Activated naive CD4-positive, alpha-beta T cell treated with anti-CD3 and anti-CD28 coated beads for 36 hours (primary cell): ENCODE data around the gene TANC2. TPM values are rescaled to one million over a fixed set of nuclear protein-coding genes. Genes with fewer than 3 reads are reported as not detected.
A peak's percentile ranks its signal among the peaks of the same experiment; 100 is the strongest.

ENCODE experiments used
- CTCF ChIA-PET: fragments of 350-600 bp; sonication (Branson Sonifier 250); formaldehyde crosslinking; loops from one replicate; lab custom pipeline; 2021; ENCODE audit warnings: antibody characterized with exemption; lab: Charles Lee
- DNase-seq: peaks from one replicate; pipeline ENCODE4 v3.0.0-alpha.2; 2020
- H3K27ac Mint-ChIP-seq: one replicate; pipeline ENCODE4 v1.8.0; 2021; ENCODE audit warnings: mild to moderate bottlenecking, mixed read lengths
- H3K27me3 Mint-ChIP-seq: one replicate; pipeline ENCODE4 v1.8.0; 2021; ENCODE audit warnings: low read depth, mixed read lengths
- H3K36me3 Mint-ChIP-seq: one replicate; pipeline ENCODE4 v1.8.0; 2021; ENCODE audit warnings: low read depth, mixed read lengths
- H3K4me1 Mint-ChIP-seq: one replicate; pipeline ENCODE4 v1.8.0; 2021; ENCODE audit warnings: low read depth, mixed read lengths
- H3K4me3 Mint-ChIP-seq: one replicate; pipeline ENCODE4 v1.8.0; 2021; ENCODE audit warnings: mild to moderate bottlenecking, moderate library complexity, mixed read lengths
- H3K9me3 Mint-ChIP-seq: one replicate; pipeline ENCODE4 v1.8.0; 2021; ENCODE audit warnings: mixed read lengths
- intact Hi-C: fragments of 100-400 bp; cut with micrococcal nuclease; formaldehyde crosslinking; loops from one replicate; pipeline ENCODE4 v1.15.1; 2023
- total RNA-seq, 2 experiments: library from RNA; stranded (reverse); gene quantifications; one replicate each; pipeline ENCODE4 v1.2.3, GENCODE V29; 2021

The TANC2 gene
- total RNA-seq, 2 experiments from 2014 or later = 4.3 to 5.7 TPM

DNA sequence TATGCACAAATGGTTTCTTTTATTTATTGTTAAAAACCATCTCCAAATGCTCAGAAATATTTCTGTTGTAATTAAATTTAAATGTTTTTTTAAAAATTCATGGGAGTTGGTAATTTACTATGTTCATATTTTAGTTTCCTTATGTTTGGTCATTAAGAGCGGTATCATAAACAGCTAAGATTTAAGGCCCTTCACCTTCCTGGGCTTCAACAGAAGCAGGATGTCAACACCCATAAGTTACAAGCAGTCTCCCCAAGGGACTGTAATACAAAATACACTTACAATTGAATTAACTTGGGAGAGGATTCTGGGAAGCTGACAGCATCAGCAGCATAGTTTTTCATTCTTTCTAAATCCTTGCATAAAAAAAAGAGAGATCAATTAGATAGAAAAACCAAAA lies 30.9 kb upstream of the TANC2 start:
- DNase-seq = no peak
- H3K9me3 Mint-ChIP-seq = no peaks in the 10 kb centered on the region
- no peak overlapping the region for H3K4me3 Mint-ChIP-seq
- H3K36me3 Mint-ChIP-seq = peaks cover 3% of the 10 kb centered on the region
- CTCF ChIA-PET = no interaction called here
- no peak overlapping the region for H3K27ac Mint-ChIP-seq
- peaks cover 31% of the 10 kb centered on the region for H3K27me3 Mint-ChIP-seq
- intact Hi-C loops = no loop called here
- no peaks in the 10 kb centered on the region for H3K4me1 Mint-ChIP-seq

DNA sequence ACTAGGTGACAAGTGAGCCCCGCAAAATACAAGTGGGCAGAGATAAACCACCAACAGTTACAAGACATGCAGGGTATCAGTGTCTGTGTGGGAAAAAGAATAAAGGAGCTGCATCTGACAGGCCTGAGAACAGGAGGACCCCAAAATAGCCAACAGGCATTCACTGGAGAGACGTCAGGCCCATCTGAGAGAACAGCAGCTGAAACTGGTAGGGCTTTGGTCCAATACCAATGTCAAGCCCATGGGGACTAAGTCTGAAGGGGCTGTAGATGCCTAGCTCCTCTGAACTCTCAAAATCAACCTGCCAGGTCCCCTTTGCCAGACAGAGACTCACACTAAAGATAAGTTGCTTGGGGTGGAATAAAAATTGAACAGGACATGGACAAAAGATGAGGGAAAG lies 30.5 kb upstream of the TANC2 start:
- intact Hi-C loops = no loop called here
- Mint-ChIP-seq H3K36me3 (peaks cover 3% of the 10 kb centered on the region), H3K27ac (no peak overlapping the region), H3K4me1 (no peaks in the 10 kb centered on the region), H3K9me3 (no peaks in the 10 kb centered on the region), H3K4me3 (no peak overlapping the region), H3K27me3 (peaks cover 31% of the 10 kb centered on the region)
- DNase-seq = no peak
- CTCF ChIA-PET = no interaction called here

DNA sequence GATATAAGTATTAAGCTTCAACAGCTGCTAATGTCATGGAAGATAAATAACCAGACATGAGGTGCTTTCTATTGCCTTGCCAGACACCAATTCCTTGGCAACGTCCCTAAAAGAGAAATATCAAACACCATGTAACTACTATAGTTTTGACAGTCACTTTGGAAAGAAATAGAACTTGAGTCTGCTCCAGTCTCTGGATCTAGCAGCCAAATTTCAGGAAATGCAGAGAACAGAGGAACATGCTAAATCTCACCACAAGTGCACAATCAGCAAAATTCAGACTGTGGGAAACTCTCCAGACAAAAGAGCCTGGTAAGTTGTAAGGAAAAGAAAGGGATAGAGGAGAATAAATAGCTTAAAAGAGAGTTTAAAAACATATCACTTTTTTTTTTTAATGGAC lies 28.4 kb upstream of the TANC2 start:
- no peak overlapping the region for H3K4me3 Mint-ChIP-seq
- CTCF ChIA-PET = no interaction called here

DNA sequence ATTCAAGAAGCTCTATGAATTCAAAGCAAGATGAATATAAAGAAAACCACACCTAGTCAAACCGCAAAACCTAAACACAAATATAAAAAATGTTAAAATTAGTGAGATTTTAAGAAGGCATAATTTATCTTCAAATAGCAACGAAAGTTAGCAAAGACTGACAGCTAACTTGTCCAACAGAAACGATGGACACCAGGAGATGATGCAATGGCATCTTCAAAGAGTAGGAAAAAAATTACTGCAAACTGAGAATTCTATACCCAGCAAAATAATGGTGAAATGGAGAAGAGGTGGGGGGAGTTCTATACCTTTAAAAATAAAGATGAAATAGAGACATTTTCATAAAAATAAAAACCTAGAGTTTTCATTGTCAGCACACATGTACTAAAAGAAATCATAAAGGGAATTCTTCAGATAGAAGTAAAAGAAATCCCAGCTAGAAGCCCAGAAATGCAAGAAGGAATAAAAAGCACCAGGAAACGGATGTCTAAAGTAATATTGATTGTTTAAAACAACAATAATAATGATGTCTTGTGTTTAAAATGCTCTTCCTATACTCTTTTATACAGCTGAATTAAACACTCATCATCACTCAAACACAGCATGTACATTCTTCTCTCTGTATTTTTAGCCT lies 24.6 kb upstream of the TANC2 start:
- intact Hi-C loops = no loop called here
- H3K4me1 Mint-ChIP-seq = no peaks in the 10 kb centered on the region
- no peak overlapping the region for H3K27ac Mint-ChIP-seq
- H3K27me3 Mint-ChIP-seq = peaks cover 19% of the 10 kb centered on the region
- H3K36me3 Mint-ChIP-seq = peaks cover 5% of the 10 kb centered on the region
- H3K9me3 Mint-ChIP-seq = peaks cover 8% of the 10 kb centered on the region
- CTCF ChIA-PET = no interaction called here
- no peak for DNase-seq
- H3K4me3 Mint-ChIP-seq = no peak overlapping the region

More for the DNA sequence above, 28.4 kb upstream of the TANC2 start:
- Mint-ChIP-seq H3K36me3 (peaks cover 5% of the 10 kb centered on the region), H3K4me1 (no peaks in the 10 kb centered on the region), H3K27me3 (peaks cover 31% of the 10 kb centered on the region), H3K9me3 (peaks cover 8% of the 10 kb centered on the region), H3K27ac (no peak overlapping the region)
- intact Hi-C loops = no loop called here
- no peak for DNase-seq

DNA sequence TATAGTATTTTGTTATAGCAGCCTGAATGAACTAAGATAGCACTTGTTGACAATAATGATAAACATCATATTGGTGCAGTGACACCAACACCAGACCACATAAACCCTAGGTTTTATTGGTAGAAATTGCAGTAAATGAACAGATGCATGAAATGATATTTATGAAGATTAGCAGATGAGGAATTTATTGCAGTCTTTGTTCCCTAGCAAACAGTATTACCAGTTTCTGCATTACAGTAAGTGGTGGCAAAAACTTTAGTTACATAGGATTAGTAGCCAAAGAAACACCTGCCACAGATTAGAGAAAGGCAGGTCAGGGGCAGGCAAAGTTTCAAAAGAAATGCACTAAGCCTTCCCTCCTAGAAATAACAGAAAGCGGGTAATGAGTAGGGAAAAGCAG lies 17.7 kb upstream of the TANC2 start:
- no peak for DNase-seq
- intact Hi-C loops = no loop called here
- Mint-ChIP-seq H3K36me3 (no peaks in the 10 kb centered on the region), H3K4me3 (no peak overlapping the region), H3K27me3 (peaks cover 8% of the 10 kb centered on the region), H3K9me3 (no peaks in the 10 kb centered on the region), H3K27ac (no peak overlapping the region), H3K4me1 (no peaks in the 10 kb centered on the region)
- CTCF ChIA-PET = no interaction called here

DNA sequence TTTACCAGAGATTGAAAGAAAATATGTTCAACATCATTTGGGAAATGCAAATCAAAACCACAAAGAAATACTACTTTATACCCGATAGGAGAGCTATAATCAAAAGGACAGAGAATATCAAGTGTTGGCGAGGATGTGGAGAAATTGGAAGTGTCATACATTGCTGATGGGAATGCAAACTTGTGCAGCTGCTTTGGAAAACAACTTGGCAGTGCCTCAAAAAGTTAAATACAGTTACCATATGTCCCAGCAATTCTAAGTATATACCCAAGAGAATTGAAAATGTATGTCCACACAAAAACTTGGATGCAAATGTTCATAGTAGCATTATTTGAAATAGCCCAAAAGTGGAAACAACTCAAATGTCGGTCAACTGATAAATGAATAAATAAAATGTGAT lies 17.0 kb upstream of the TANC2 start:
- Mint-ChIP-seq H3K27me3 (peaks cover 5% of the 10 kb centered on the region), H3K4me3 (no peak overlapping the region), H3K9me3 (no peaks in the 10 kb centered on the region), H3K4me1 (no peaks in the 10 kb centered on the region), H3K27ac (no peak overlapping the region), H3K36me3 (no peaks in the 10 kb centered on the region)
- CTCF ChIA-PET = interaction anchor here (0.5 kb wide), 1 partner anchor 202 kb away, joined by 4 read pairs; no protein-coding TSS in a partner anchor
- intact Hi-C loops = no loop called here
- DNase-seq = no peak

DNA sequence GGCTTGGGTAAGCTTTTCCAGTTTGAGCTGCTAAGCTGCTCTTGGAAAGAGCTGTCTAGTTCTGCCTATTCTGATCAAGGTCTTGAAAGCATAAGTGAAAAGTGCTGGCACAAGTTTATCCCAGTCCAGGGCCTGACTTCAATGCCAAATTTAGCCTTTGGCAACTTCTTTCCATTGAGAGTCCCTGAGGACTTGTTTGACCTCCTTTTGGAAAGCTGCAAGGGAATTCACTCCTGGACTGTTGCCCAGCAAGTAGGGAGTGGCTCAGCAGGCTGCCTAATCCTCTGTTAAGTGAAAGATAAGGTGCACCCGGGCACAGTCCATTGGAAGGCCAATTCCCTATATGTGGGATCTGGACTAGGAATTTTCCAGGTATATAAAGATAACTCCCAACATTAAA lies 16.0 kb upstream of the TANC2 start:
- intact Hi-C loops = no loop called here
- CTCF ChIA-PET = no interaction called here
- H3K9me3 Mint-ChIP-seq = no peaks in the 10 kb centered on the region

DNA sequence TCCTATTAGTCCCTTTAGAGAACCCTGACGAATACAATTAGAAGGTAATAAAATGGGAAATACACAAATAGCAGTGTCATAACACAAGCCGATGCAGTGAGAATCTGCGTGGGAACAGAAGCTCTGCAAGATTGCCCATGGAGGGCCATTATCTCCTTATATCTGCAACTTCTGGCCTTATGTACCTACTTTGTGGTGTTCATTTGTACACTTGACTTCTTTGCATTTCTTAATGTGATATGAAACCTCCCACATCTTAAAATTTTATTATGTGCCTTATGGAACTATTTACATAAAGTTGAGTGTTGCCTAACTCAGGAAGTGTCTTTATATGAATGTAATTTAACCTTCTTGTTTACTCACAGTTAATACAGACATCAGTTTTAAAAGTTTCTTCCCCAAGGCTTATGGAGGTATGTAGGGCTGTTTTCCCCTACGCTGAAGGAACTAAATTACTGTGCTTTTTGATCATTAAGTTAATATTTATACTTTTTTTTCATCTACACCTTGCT lies 10.1 kb upstream of the TANC2 start:
- Mint-ChIP-seq H3K4me1 (no peaks in the 10 kb centered on the region), H3K27ac (no peak overlapping the region), H3K9me3 (no peaks in the 10 kb centered on the region), H3K4me3 (no peak overlapping the region), H3K36me3 (no peaks in the 10 kb centered on the region), H3K27me3 (no peaks in the 10 kb centered on the region)
- DNase-seq = no peak
- intact Hi-C loops = no loop called here
- CTCF ChIA-PET = no interaction called here

More for the DNA sequence above, 16.0 kb upstream of the TANC2 start:
- Mint-ChIP-seq H3K4me1 (no peaks in the 10 kb centered on the region), H3K4me3 (no peak overlapping the region), H3K27ac (no peak overlapping the region), H3K36me3 (no peaks in the 10 kb centered on the region), H3K27me3 (peaks cover 3% of the 10 kb centered on the region)
- no peak for DNase-seq

DNA sequence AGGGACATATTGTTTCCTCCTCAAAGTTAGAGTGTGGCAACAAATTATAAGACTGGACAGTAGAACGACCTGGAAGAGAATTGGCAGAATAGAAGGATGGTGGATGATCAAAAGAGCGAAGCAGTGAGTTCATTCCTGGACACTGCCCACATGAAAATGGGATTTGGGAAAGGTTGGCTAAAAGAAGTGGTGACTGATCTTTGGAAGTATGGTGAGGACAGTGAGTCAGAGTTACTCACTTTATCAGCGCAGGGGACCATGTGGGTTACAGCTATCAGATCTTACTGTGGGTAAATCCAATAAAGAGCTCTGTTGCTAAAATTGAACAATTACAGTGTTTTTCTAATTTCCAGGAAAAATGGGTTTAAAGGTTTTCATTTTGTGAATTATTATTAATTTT lies 2.7 kb upstream of the TANC2 start:
- peaks cover 13% of the 10 kb centered on the region for H3K27me3 Mint-ChIP-seq
- H3K36me3 Mint-ChIP-seq = no peaks in the 10 kb centered on the region
- intact Hi-C loops = loop anchor here (10.0 kb wide), 1 partner anchor 442 kb away; no protein-coding TSS in a partner anchor
- no peaks in the 10 kb centered on the region for H3K9me3 Mint-ChIP-seq
- peaks cover 17% of the 10 kb centered on the region for H3K4me1 Mint-ChIP-seq
- no peak overlapping the region for H3K27ac Mint-ChIP-seq
- H3K4me3 Mint-ChIP-seq = no peak overlapping the region
- CTCF ChIA-PET = no interaction called here
- no peak for DNase-seq

DNA sequence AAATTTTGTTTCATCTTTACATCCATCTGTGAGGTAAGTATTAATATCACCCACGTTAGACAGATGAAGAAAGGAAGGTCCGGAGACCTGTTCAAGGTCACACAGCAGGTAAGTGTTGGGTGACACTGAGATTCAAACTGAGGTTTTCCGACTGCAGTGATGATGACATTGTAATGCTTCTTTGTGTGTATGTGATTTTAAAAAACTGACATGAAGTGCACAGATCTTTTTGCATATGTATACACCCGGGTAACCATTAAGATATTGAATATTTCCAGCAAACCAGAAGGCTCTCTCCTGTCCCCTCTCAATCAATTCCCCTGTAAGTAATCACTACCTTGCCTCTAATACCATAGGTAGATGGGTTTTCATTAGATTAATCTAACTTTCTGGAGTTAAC lies 1.5 kb upstream of the TANC2 start:
- intact Hi-C loops = loop anchor here (2.0 to 10.0 kb wide), 2 partner anchors 312 to 440 kb away; no protein-coding TSS in a partner anchor
- H3K27me3 Mint-ChIP-seq = peaks cover 13% of the 10 kb centered on the region
- no peak for DNase-seq
- H3K4me1 Mint-ChIP-seq = peaks cover 22% of the 10 kb centered on the region
- H3K36me3 Mint-ChIP-seq = no peaks in the 10 kb centered on the region
- H3K4me3 Mint-ChIP-seq = no peak overlapping the region
- no peaks in the 10 kb centered on the region for H3K9me3 Mint-ChIP-seq
- CTCF ChIA-PET = no interaction called here
- H3K27ac Mint-ChIP-seq = no peak overlapping the region

DNA sequence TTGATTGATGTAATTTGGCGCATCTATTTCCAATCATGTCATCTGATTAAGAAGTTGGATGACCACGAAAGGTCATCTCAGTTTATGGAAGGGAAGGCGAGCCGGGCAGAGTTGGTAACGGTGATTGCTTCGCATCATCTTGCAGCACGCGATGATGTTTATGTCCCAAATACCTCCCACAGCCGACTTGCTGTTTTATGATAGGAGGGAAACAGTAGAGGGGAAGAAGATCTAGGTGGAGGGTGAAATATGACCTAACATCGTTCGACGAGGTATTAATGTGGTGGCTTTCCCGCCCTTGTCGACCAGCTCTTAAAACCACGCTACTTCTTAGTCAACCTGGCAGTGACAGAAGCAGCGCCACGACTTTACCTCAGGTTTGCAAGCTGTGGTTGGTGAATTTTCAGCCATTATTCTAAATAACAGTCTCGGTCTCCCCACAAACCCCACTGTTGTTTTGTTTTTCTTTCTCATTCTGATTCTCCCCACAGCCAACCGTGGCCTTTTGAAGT lies 805 bp upstream of the TANC2 start:
- peak overlapping the region; percentile 81 for H3K27ac Mint-ChIP-seq
- peaks cover 13% of the 10 kb centered on the region for H3K27me3 Mint-ChIP-seq
- peak; percentile 66 for DNase-seq
- H3K4me3 Mint-ChIP-seq = peak overlapping the region; percentile 82
- H3K36me3 Mint-ChIP-seq = no peaks in the 10 kb centered on the region
- H3K4me1 Mint-ChIP-seq = peaks cover 22% of the 10 kb centered on the region
- intact Hi-C loops = loop anchor here (2.0 to 10.0 kb wide), 5 partner anchors 73 to 807 kb away; partner anchors contain the start of genes CCDC47, DDX42 and TLK2
- CTCF ChIA-PET = interaction anchor here (0.9 kb wide), 1 partner anchor 441 kb away, joined by 3 read pairs; no protein-coding TSS in a partner anchor
- no peaks in the 10 kb centered on the region for H3K9me3 Mint-ChIP-seq

DNA sequence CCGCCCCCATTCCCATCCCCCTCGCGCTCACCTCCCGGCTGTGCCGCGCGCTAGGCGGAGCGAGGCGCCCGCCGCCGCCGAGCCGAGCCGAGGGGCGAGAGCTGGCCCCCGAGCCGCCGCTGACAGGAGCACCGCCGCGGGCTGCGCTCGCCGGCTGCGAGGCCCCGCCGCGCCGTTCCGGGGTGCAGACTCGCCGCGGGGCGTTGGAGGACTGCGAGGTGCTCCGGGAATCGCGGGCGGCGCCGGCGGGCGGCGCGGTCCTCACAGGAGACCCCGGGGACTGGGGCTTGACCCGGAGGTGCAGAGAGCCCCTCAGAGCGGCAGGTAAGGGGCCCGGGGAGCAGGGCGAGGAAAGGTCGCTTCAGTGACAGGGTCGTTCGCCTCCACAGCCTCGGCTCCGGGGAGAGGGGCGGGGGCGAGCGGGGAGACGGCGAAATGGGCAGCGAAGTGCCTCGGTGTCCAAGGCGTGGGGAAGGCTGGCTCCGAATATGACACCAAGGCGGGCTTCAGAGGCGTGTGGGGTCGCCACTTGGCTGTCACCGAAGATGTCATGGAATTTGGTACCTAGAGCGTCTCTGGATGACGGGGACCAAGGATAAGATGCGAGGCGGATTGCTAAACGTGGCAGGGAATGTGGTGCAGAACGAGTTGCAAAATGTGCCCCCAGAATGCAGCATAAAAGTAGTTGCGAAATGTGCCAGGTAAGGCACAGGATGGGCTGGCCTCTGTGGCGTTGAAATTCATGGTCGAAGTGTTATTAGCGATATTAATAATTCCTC lies 580 bp downstream of the TANC2 start:
- CTCF ChIA-PET = no interaction called here
- no peak overlapping the region for H3K27ac Mint-ChIP-seq
- intact Hi-C loops = loop anchor here (5.0 to 10.0 kb wide), 4 partner anchors 74 to 806 kb away; partner anchors contain the start of genes CCDC47, DDX42 and TLK2
- peak overlapping the region; percentile 79 for H3K4me3 Mint-ChIP-seq
- peak; percentile 51 for DNase-seq
- no peaks in the 10 kb centered on the region for H3K36me3 Mint-ChIP-seq
- no peaks in the 10 kb centered on the region for H3K9me3 Mint-ChIP-seq
- H3K4me1 Mint-ChIP-seq = peaks cover 22% of the 10 kb centered on the region
- H3K27me3 Mint-ChIP-seq = peaks cover 13% of the 10 kb centered on the region
